GM19328 (cell line): ENCODE measurements around the gene CHRNA4.
"Not testable (repeated sequence)": the region's sequence is repeated elsewhere in the genome, so short reads cannot be mapped to it uniquely, and the experiment has no call there.

ENCODE experiments used
- ATAC-seq: cut with Tn5 transposase; IDR thresholded peaks from one replicate; pipeline ENCODE4 v1.9.1; 2021; ENCODE audit warnings: mild to moderate bottlenecking, moderate library complexity; ENCODE audit not compliant: unreplicated experiment

CHRNA4 gene

DNA sequence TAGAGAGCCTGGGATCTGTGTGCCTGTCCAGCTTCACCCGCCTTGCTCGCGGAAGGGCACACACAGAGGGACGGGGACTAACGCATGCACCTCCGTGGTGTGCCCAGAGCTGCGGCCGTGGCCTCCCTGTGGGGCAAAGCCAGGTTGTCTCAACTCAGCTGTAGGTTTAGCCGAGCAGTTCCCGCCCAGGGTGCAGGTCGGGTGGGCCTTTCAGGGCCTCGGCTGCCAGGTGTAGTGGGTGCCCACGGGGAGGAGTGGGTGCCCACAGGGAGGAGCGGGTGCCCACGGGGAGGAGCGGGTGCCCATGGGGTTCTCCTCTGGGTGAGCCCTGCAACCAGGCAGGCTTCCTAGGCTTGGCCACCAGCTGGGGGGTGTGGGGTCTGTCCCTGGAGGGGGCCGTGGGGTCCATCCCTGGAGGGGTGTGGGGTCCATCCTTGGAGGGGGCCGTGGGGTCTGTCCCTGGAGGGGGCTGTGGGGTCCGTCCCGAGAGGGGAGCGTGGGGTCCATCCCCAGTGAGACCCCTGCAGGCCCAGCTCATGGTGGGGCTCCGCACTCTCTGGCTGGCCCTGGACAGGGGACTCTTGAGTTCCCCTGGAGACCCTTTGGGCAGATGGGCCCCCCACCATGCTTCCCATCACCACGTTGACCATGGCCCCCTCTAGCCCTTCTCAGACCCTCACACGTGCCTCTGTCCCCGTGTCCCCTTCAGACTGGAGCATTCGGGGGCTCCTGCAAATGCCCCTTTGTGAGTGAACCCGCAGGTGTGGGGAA lies 37.8 kb upstream of the CHRNA4 start:
- no peak for ATAC-seq

DNA sequence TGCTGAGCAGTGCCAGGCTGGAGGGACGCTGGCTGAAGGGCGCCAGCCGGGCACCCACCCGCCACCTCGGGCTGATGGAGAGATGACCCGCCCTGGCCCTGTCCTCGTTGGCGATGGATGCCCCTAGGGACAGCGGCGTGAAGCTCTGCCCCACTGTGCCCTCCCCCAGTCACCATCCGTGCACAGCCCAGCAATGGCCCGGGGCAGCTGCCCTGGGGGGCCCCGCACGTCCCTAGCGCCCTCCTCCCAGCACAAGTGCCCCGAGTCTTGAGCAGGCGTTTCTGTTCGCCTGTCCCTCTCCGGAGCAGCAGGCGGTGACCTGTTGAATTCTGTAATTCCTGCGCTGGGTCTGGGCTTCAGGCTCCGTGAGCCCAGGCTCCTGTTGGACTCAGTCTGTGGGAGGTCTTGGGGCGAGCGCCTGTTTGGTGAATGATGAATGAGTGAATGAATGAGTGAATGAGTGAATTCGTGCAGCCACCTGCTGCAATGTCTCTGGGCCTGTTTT lies 36.8 kb upstream of the CHRNA4 start:
- ATAC-seq, result no peak

DNA sequence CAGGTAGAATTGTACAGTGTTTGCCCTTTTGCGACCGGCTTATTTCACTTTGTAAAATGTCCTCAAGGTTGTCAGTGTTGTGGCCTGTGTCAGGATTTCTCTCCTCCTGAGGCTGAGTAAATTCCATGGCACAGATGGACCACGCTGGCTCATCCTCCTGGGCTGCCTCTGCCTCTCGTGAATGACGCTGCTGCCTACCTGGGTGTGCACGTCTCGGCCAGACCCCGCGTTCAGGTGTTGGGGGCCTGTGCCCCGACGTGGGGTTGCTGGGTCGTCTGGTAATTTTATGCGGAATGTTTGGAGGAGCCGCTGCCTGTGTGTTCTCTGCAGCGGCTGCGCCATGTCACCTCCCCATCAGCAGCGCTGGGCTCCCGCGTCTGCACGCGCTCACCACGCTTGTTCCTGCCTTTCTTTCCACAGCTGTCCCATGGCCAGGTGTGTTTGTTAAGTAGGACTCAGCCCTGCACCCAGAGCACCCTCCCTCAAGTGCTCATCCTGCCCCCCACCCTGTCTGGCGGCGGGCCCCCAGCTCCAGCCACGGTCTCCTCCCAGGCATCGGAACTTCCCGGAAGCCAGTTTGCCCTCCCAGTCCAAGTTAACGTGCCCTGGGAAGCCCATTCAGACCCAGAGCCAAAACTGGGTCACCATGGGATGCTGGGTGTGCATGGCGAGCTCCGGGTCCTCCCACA lies 36.1 kb upstream of the CHRNA4 start:
- ATAC-seq, result no peak

GRCh38 chr20:63396300-63396699 lies 35.2 kb upstream of the CHRNA4 start:
- no peak for ATAC-seq

DNA sequence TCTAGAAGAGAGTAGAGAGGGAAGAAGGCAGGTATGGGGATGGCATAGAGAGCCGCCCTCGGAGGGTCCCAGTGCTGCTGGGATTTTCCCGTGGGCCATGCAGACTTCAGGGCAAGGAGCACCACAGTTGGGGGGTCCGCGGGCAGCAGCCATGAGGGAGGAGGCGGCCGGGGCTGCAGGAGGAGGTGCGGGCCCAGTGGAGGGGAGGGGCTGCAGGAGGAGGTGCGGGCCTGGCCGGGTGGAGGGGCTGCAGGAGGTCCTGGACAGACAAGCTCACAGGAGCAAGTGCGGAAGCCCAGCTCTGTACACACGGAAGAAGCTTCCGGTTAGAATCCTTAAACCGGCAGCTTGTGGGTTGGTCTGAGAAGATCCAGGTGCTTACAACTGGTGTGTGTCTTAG lies 34.6 kb upstream of the CHRNA4 start:
- ATAC-seq, result no peak

DNA sequence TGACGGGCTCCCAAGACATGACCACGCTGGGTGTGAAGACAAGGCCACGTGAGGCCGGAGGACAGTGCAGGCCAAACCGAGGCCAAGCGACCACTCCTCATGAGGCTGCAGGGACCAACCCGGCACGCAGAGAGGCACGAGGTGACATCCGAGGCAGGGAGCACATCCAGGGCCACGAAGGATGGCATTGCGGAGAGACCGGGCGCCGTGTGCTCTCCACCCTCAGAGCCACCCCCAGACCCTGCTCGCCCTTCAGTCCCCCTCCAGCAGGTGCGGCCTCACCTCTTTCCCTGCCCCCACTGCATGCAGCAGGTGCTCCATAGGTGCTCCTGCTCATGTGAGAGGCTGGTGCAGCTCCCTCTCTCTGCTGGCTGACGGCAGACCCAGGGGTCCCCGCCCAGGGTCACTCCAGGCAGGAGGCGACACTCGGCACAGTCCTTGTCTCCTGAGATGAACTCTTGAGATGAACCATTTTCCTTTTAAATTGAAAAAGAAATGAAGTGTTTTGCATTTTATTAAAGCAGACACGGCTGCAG lies 33.8 kb upstream of the CHRNA4 start:
- ATAC-seq, result no peak

GRCh38 chr20:63394069-63394919 lies 33.1 kb upstream of the CHRNA4 start:
- no peak for ATAC-seq

GRCh38 chr20:63393566-63393965 lies 32.4 kb upstream of the CHRNA4 start:
- ATAC-seq, result no peak

DNA sequence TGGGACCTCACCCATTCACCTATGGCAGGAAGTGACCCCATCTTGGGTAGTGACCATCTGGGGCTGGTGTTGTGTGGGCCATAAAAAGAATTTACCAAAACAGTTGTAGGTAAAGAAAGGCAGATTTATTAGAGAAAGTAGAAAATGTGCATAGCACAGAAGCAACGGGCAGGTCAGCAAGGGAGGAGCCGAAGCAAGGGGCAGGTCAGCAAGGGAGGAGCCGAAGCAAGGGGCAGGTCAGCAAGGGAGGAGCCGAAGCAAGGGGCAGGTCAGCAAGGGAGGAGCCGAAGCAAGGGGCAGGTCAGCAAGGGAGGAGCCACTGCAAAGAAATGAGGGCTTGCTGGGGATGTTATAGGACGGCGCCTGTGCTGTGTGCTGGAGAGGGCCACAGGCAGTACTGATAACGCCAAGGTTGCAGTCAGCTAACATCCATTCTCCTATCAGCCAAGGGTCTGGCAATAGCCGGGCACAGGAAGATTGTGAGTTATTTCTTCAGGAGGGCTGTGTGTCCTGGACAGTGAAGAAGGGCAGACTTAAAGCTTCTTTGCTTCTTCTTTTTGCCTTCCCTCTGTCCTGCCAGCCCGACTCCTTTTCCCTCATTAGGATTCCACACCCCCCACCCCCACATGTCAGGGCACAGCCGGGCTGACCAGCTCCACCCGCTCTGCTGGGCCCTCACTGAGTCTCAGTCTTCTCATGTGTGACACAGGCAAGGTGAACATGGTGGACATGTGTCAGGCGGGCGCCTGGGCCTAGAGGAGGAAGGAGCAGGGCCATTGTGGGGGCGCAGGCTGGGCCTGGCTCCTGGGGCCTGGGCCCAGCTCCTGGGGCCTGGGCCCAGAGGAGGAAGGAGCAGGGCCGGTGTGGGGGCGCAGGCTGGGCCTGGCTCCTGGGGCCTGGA lies 31.6 kb upstream of the CHRNA4 start:
- no peak for ATAC-seq

- no peak for ATAC-seq
Observed at GRCh38 chr20:63387917-63388316, 26.8 kb upstream of the CHRNA4 start.

- no peak for ATAC-seq
Observed at GRCh38 chr20:63387393-63387792, 26.2 kb upstream of the CHRNA4 start.

GRCh38 chr20:63386491-63386890 lies 25.3 kb upstream of the CHRNA4 start:
- ATAC-seq, result no peak

DNA sequence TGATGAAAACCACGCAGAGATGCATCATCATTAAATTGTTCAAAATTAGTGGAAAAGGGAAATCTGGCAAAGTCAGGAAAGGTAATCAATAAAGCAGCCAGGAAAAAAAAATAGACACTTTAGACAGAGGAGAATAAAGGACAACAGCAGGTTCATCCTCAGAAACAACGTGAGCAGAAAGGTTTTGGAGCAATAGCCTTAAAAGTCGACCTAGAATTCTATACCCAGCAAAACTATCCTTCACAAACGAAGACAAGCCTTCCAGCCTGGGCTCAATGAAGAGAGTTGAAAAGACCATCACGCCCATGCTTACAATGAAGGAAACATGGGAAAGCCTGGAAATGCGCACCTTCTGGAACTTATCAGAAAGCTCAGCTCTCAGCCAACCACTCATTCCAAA lies 24.7 kb upstream of the CHRNA4 start:
- no peak for ATAC-seq

DNA sequence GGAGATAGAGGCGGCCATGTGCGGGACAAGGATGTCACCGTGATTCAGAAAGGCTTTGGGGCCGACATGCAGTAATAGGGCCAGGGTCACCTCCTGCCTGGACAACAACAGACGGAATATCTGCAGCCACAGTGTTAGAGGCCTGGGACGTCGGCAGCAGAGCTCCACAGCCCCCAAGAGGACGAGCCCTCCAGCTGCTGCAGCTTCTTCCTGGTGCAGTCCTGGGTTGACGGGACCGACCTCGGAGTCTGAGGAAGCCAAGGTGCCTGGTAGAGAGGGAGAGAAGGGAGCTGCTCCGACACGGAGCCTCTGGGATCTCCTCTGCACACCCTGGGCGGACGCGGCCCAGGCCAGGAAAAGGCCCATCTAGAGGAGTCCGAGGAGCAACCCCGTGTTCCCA lies 23.2 kb upstream of the CHRNA4 start:
- ATAC-seq, result no peak

- no peak for ATAC-seq
Observed at GRCh38 chr20:63383556-63383955, 22.4 kb upstream of the CHRNA4 start.

GRCh38 chr20:63382551-63383300 lies 21.6 kb upstream of the CHRNA4 start:
- ATAC-seq, result no peak

DNA sequence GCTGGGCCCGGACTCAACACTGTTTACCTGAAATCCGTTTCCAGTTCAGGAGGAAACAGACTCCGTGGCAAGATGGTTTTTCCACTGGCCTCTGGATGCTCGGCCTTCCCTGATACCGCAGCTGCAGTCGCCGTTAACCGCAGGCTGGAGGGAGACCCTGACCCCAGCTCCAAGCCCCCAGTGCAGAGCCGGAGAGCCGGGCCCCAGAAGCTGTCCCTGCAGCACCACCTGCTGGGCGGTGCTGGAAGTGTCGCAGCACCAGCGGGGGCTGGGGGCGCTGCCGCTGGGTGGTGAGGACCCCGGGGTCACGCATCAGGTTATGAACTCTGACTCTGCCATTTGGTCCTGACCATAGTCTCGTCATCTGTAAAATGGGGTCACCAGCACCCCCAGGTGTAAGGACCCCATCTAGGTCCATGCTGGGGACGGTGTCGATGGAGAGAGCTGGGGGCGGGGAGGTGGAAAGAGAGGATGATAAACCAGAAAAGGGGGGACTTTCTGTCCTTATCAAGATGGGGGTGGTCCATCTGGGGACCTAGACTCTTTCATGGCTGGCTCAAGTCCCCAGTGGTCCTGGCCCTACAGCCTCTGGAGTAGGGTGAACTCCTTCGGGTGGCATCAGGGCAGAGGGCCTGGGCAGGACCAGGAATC lies 20.8 kb upstream of the CHRNA4 start:
- no peak for ATAC-seq

DNA sequence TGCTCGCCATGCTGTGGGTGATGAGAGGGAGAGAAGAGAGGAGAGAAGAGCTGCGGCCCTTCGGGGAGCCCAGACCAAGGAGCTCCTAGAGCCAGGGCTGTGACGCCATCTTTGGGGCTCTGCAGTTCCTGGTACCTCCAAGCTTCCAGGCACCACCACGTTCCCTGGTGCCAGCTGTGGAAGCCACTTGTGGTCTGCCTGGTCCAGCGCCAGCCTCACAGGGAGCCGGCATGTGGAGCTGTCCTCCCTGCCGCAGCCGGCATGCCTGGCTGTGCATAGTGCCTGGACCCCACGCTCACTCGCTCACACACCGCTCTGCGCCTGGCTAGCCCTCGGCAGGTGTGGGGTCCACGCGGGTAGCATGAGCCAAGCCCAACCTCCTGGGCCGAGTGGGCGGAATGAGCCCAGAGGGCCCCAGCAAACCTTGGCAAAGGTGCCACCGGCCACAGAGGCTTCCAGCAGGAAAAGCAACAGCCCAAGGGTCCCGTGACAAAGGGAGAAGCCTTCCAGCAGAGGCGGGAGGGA lies 19.3 kb upstream of the CHRNA4 start:
- no peak for ATAC-seq

- ATAC-seq, result not testable (repeated sequence)
Observed at GRCh38 chr20:63379872-63380271, 18.7 kb upstream of the CHRNA4 start.
